Prostate gland (tissue), 2 donors: ENCODE results near the gene LHFPL3. TPM values are rescaled to one million over a fixed set of nuclear protein-coding genes. Genes with fewer than 3 reads are reported as not detected.

Source experiments
- DNase-seq: peaks from one replicate; pipeline ENCODE4 v3.0.0-alpha.2; 2019; ENCODE audit warnings: low spot score
- H3K27ac ChIP-seq, 2 donors: fragments of 200-600 bp; sonication (generic); 2 replicates each; pipeline ENCODE4 v1.5.1; 2017 to 2019
- H3K27me3 ChIP-seq: fragments of 200-600 bp; sonication (generic); replicated peaks from 2 replicates; pipeline ENCODE4 v1.5.1; 2019; ENCODE audit not compliant: insufficient read depth
- H3K36me3 ChIP-seq, 2 donors: fragments of 200-600 bp; sonication (generic); 1 replicate in 1 of 2; 2 replicates in 1 of 2; pipeline versions ENCODE4 v1.5.1 to v1.8.1; 2017 to 2019
- H3K4me1 ChIP-seq: fragments of 200-600 bp; sonication (generic); replicated peaks from 2 replicates; pipeline ENCODE4 v1.5.1; 2019
- H3K4me3 ChIP-seq, 2 donors: fragments of 200-600 bp; sonication (generic); 2 replicates each; pipeline ENCODE4 v1.5.1; 2017 to 2019
- H3K9me3 ChIP-seq: fragments of 200-600 bp; sonication (generic); 2 replicates; pipeline ENCODE4 v1.5.1; 2017
- POLR2A ChIP-seq: fragments of 450-650 bp; IDR thresholded peaks from one replicate; pipeline ENCODE4 v1.6.1; 2016; ENCODE audit warnings: antibody characterized with exemption, mild to moderate bottlenecking
- POLR2AphosphoS5 ChIP-seq: sonication (generic); formaldehyde crosslinking; IDR thresholded peaks from one replicate; pipeline ENCODE4 v1.6.1; 2017; ENCODE audit warnings: antibody characterized with exemption
- WGBS: methylation state at CpG from one replicate; pipeline ENCODE4 v1.1.5; 2018; 5-methylcytosine and 5-hydroxymethylcytosine counted together
- intact Hi-C: fragments of 100-400 bp; cut with DNase I; formaldehyde crosslinking; loops from one replicate; pipeline ENCODE4 v1.14.2; 2022
- total RNA-seq, 2 donors: library from RNA; depleted of rRNA; stranded (reverse); fragments of >200 nt; gene quantifications; one replicate each; pipeline ENCODE4 v1.1.0, GENCODE V29; 2016
- TF ChIP-seq, protein P1 (sequence below), 4 experiments: fragments of 200-600 bp in 2 of 4; fragments of 450-650 bp in 2 of 4; sonication (generic) in 2 of 4; IDR thresholded peaks; 1 replicate in 3 of 4; 2 replicates in 1 of 4; pipeline ENCODE4 v1.5.1; 2016 to 2019; ENCODE audit warnings: antibody characterized with exemption in 4 of 4, mild to moderate bottlenecking in 2 of 4, moderate library complexity in 2 of 4

LHFPL3 gene
- total RNA-seq, 2 donors from 2014 or later: 0.14 TPM; not detected in 1

- intact Hi-C loops: no loop called here
- Histone ChIP-seq H3K27me3 (no peaks in the 10 kb centered on the region), H3K36me3 (no peaks in the 10 kb centered on the region), H3K4me3 (no peak overlapping the region), H3K9me3 (no peaks in the 10 kb centered on the region), H3K4me1 (no peaks in the 10 kb centered on the region), H3K27ac (no peak overlapping the region)
- TF ChIP-seq POLR2A (no peak), POLR2AphosphoS5 (no peak)
- TF ChIP-seq, protein P1, sequence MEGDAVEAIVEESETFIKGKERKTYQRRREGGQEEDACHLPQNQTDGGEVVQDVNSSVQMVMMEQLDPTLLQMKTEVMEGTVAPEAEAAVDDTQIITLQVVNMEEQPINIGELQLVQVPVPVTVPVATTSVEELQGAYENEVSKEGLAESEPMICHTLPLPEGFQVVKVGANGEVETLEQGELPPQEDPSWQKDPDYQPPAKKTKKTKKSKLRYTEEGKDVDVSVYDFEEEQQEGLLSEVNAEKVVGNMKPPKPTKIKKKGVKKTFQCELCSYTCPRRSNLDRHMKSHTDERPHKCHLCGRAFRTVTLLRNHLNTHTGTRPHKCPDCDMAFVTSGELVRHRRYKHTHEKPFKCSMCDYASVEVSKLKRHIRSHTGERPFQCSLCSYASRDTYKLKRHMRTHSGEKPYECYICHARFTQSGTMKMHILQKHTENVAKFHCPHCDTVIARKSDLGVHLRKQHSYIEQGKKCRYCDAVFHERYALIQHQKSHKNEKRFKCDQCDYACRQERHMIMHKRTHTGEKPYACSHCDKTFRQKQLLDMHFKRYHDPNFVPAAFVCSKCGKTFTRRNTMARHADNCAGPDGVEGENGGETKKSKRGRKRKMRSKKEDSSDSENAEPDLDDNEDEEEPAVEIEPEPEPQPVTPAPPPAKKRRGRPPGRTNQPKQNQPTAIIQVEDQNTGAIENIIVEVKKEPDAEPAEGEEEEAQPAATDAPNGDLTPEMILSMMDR (IDR thresholded peaks at IDR 0.05): no peak
- DNase-seq: no peak
- WGBS: 81% methylated on average over 1 of the region's 1 CpG
These were observed 565.9 kb downstream of the LHFPL3 start for GRCh38 chr7:104894314-104894713.

DNA sequence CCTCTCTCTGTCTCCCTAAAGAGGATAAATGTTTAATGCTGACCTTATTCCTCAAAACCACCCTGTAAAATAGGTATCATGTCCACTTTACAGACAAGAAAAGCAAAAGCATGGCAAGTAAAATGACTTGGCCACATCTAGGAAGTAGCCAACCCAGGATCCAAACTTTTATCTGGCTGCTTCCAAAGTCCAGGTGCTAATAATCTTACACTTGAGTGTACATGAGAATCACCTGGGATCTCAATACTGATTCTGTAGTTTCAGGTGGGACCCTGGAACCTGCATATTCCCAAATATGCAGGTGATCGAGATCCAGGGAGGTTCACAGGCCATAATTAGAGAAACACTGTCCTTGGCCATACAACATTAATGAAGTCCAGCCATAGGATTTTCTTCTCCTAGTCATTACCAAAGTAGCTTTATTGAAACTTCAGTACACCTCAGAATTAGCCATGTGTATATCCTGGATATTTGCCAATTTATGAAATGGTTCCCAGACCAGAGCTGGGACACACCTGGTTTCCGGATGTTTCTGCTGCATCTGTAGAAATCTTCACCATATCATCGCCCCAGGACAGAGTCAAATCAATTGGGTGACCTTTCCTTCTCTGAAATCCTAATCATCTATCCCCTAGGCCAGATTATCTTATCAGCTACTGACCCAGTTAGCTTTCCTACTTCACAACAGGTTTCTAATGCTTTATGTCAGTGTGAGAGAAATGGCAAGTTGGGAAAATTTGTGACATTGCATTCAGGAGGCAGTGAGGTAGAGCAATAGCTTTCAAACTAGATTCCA lies 566.5 kb downstream of the LHFPL3 start:
- intact Hi-C loops: no loop called here
- TF ChIP-seq, protein P1 (IDR thresholded peaks at IDR 0.05): no peak
- TF ChIP-seq POLR2A: no peak
- TF ChIP-seq POLR2AphosphoS5: no peak
- H3K36me3 ChIP-seq: no peaks in the 10 kb centered on the region
- no peak for DNase-seq
- H3K27me3 ChIP-seq: no peaks in the 10 kb centered on the region
- no peak overlapping the region for H3K4me3 ChIP-seq
- 91% methylated on average over 3 of the region's 3 CpGs for WGBS
- H3K9me3 ChIP-seq: no peaks in the 10 kb centered on the region
- no peak overlapping the region for H3K27ac ChIP-seq
- no peaks in the 10 kb centered on the region for H3K4me1 ChIP-seq

- no peaks in the 10 kb centered on the region for H3K27me3 ChIP-seq
- no peak overlapping the region for H3K27ac ChIP-seq
- TF ChIP-seq, protein P1 (IDR thresholded peaks at IDR 0.05): no peak
- TF ChIP-seq POLR2A (no peak), POLR2AphosphoS5 (no peak)
- intact Hi-C loops: no loop called here
- no peak for DNase-seq
- no peaks in the 10 kb centered on the region for H3K4me1 ChIP-seq
- no peak overlapping the region for H3K4me3 ChIP-seq
- 89% methylated on average over 10 of the region's 10 CpGs for WGBS
- no peaks in the 10 kb centered on the region for H3K9me3 ChIP-seq
- H3K36me3 ChIP-seq: no peaks in the 10 kb centered on the region
These were observed 567.3 kb downstream of the LHFPL3 start for GRCh38 chr7:104895522-104896236.

DNA sequence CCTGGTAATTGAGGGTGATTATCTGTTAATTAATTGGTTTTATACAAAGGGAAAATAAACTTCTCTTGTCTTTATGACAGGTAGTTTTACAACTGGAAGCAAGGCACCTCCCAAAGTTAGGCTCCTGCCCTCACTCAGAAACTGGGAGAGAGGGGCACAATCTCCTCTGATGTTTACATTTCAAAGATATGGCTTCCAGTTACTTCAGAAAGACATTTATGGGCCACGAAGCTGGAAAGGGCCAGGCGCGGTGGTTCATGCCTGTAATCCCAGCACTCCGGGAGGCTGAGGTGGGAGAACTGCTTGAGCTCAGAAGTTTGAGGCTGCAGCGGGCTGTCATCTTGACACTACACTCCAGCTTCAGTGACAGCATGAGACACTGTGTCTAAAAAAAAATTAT lies 570.0 kb downstream of the LHFPL3 start:
- TF ChIP-seq, protein P1 (IDR thresholded peaks at IDR 0.05): no peak
- Histone ChIP-seq H3K4me1 (no peaks in the 10 kb centered on the region), H3K4me3 (no peak overlapping the region), H3K27me3 (no peaks in the 10 kb centered on the region), H3K36me3 (no peaks in the 10 kb centered on the region), H3K27ac (no peak overlapping the region), H3K9me3 (no peaks in the 10 kb centered on the region)
- intact Hi-C loops: no loop called here
- 47% methylated on average over 5 of the region's 5 CpGs for WGBS
- DNase-seq: no peak
